NB4 (cell line): ENCODE results near the gene SP140.

ENCODE experiments used
- POLR2A ChIP-seq: IDR thresholded peaks from 2 replicates; pipeline ENCODE4 v1.6.1; 2011; ENCODE audit warnings: mild to moderate bottlenecking; ENCODE audit not compliant: insufficient read length; ENCODE audit errors: extremely low read depth
- TF ChIP-seq, protein P1 (sequence below): IDR thresholded peaks from one replicate; pipeline ENCODE4 v1.5.1; 2012; ENCODE audit warnings: low read depth, low read length

DNA sequence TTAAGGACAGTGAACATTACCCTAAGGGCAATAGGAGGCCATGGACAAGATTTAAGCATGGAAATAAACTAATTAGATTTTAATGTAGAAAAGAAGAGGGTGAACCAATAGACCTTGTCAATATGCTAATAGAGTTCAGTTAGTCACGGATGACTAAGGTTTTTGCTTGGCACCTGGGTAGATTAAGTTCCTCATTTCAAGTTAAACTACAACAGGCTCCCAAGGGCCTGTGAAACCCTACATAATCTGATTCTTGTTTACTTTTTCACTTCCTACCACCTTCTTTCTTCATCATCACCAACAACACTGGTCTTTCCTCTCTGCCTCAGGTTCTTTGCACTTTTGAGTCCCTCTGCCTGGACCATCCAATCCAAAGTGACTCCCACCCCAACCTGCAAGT, 20.5 kb upstream of the SP140 start:
- TF ChIP-seq POLR2A, result no peak
- TF ChIP-seq, protein P1, sequence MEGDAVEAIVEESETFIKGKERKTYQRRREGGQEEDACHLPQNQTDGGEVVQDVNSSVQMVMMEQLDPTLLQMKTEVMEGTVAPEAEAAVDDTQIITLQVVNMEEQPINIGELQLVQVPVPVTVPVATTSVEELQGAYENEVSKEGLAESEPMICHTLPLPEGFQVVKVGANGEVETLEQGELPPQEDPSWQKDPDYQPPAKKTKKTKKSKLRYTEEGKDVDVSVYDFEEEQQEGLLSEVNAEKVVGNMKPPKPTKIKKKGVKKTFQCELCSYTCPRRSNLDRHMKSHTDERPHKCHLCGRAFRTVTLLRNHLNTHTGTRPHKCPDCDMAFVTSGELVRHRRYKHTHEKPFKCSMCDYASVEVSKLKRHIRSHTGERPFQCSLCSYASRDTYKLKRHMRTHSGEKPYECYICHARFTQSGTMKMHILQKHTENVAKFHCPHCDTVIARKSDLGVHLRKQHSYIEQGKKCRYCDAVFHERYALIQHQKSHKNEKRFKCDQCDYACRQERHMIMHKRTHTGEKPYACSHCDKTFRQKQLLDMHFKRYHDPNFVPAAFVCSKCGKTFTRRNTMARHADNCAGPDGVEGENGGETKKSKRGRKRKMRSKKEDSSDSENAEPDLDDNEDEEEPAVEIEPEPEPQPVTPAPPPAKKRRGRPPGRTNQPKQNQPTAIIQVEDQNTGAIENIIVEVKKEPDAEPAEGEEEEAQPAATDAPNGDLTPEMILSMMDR, result no peak
